Measurements from ENCODE around the gene MLXIP.

The MLXIP gene, protein sequence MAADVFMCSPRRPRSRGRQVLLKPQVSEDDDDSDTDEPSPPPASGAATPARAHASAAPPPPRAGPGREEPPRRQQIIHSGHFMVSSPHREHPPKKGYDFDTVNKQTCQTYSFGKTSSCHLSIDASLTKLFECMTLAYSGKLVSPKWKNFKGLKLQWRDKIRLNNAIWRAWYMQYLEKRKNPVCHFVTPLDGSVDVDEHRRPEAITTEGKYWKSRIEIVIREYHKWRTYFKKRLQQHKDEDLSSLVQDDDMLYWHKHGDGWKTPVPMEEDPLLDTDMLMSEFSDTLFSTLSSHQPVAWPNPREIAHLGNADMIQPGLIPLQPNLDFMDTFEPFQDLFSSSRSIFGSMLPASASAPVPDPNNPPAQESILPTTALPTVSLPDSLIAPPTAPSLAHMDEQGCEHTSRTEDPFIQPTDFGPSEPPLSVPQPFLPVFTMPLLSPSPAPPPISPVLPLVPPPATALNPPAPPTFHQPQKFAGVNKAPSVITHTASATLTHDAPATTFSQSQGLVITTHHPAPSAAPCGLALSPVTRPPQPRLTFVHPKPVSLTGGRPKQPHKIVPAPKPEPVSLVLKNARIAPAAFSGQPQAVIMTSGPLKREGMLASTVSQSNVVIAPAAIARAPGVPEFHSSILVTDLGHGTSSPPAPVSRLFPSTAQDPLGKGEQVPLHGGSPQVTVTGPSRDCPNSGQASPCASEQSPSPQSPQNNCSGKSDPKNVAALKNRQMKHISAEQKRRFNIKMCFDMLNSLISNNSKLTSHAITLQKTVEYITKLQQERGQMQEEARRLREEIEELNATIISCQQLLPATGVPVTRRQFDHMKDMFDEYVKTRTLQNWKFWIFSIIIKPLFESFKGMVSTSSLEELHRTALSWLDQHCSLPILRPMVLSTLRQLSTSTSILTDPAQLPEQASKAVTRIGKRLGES

DNA sequence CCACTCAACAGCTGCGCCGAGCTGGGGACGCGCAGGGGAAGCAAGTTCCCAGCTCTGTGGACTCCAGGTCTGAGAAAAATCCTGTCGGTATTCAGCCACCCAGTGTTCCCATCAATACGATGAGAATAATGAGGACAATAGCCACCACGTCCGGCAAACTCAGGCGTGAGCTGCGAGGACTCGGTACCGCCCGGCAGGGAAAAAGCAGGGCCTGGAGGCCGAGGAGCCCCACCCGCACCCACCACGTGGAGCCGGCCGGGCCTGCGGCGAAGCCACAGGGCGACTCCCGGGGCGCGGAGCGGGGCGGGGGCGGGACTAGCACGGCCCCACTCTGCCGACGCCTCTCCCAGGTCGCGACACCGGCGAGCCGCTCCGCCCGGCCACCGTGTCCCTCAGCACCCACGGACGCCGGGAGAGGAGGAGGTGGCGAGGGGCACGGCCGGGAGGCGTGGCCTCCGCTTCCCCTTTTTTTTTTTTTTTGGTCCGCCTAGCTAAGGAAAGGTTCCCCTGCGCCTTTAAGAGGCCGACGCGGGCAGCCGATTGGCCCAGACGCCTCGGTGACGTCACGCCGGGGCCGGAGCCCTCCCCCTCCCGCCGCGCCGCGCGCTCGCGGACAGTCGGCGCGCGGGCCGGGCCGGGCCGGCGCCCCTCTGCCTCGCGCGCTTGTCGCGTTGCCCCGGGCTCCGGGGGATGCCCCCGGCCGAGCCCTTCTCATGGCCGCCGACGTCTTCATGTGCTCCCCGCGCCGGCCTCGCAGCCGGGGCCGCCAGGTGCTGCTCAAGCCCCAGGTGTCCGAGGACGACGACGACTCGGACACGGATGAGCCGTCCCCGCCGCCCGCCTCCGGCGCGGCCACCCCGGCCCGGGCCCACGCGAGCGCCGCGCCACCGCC is at the start of gene MLXIP:
Gene MLXIP, plus strand, starts transcription at position 616 of the 892 bp plus-strand sequence. Its CDS starts 98 bp downstream, at position 714.
- Histone ChIP-seq H3K9ac (ENCODE audit: low read length) (peak within 1 kb of the TSS; percentile 89), H3K36me3 (ENCODE audit: insufficient read depth, low read length) (no peaks in the 10 kb centered on the region), H3K9me3 (ENCODE audit: low read length) (no peaks in the 10 kb centered on the region), H3K27ac (ENCODE audit: low read depth, low read length) (peak within 1 kb of the TSS; percentile 95), H3K4me3 (ENCODE audit: low read depth in 1 of 2, low read length in 2 of 2) (peak within 1 kb of the TSS; percentile 97 to 98), H3K27me3 (ENCODE audit: control insufficient read depth in 1 of 2, insufficient read depth in 2 of 2, low read length in 2 of 2) (no peaks in the 10 kb centered on the region), H3K4me1 (ENCODE audit: insufficient read depth, low read length) (peaks cover 32% of the 10 kb centered on the region)

DNA sequence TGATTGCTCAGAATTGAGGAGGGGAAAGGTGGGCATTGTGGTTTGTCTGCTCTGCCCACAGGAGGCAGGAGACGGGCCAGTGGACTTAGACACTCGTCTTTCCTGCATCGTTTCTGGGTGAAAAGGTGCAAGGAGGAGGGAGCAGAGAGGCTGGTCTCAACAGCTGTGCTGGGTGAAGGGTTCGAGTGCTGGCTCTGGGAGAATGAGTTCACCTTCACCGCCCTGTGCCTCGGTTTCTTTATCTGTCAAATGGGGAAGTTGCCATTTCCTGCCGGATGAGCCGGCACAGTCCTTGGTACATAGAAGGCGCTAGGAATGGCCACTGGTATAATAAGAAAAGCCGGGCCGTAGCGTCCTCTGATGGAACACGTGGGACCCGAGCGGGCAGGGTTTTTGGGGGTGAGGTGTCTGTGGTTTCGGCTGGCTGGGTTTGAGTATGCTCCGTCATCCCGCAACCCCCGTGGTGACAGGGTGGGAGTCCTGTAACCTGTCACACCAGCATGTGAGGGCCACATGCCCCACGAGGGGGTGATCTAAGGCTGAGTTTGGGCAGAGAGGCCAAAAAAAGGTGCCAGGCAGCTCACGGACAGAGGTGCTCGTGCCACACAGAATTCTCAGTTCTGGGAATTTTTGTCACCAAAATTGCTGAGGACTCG is 49.5 kb upstream of the MLXIP start:
- H3K36me3 ChIP-seq (ENCODE audit: insufficient read depth, low read length): no peaks in the 10 kb centered on the region
- H3K9me3 ChIP-seq (ENCODE audit: low read length): no peaks in the 10 kb centered on the region
- H3K4me1 ChIP-seq (ENCODE audit: insufficient read depth, low read length): peaks cover 5% of the 10 kb centered on the region
- no peak overlapping the region for H3K9ac ChIP-seq (ENCODE audit: low read length)
- H3K27me3 ChIP-seq (ENCODE audit: control insufficient read depth in 1 of 2, insufficient read depth in 2 of 2, low read length in 2 of 2): no peaks in the 10 kb centered on the region
- H3K27ac ChIP-seq (ENCODE audit: low read depth, low read length): no peak overlapping the region
- H3K4me3 ChIP-seq (ENCODE audit: low read depth in 1 of 2, low read length in 2 of 2): no peak overlapping the region

- Histone ChIP-seq H3K27ac (ENCODE audit: low read depth, low read length) (no peak overlapping the region), H3K4me3 (ENCODE audit: low read depth in 1 of 2, low read length in 2 of 2) (no peak overlapping the region), H3K4me1 (ENCODE audit: insufficient read depth, low read length) (no peaks in the 10 kb centered on the region)
Measured at GRCh38 chr12:122029620-122030423, 48.7 kb upstream of the MLXIP start.

GRCh38 chr12:122030424-122031035 is 48.0 kb upstream of the MLXIP start:
- no peak overlapping the region for H3K4me3 ChIP-seq (ENCODE audit: low read depth in 1 of 2, low read length in 2 of 2)
- no peaks in the 10 kb centered on the region for H3K27me3 ChIP-seq (ENCODE audit: control insufficient read depth in 1 of 2, insufficient read depth in 2 of 2, low read length in 2 of 2)
- H3K9me3 ChIP-seq (ENCODE audit: low read length): no peaks in the 10 kb centered on the region
- H3K9ac ChIP-seq (ENCODE audit: low read length): no peak overlapping the region
- no peaks in the 10 kb centered on the region for H3K4me1 ChIP-seq (ENCODE audit: insufficient read depth, low read length)
- no peaks in the 10 kb centered on the region for H3K36me3 ChIP-seq (ENCODE audit: insufficient read depth, low read length)
- H3K27ac ChIP-seq (ENCODE audit: low read depth, low read length): no peak overlapping the region

More at GRCh38 chr12:122029620-122030423, 48.7 kb upstream of the MLXIP start:
- no peak overlapping the region for H3K9ac ChIP-seq (ENCODE audit: low read length)
- H3K36me3 ChIP-seq (ENCODE audit: insufficient read depth, low read length): no peaks in the 10 kb centered on the region
- H3K9me3 ChIP-seq (ENCODE audit: low read length): no peaks in the 10 kb centered on the region
- no peaks in the 10 kb centered on the region for H3K27me3 ChIP-seq (ENCODE audit: control insufficient read depth in 1 of 2, insufficient read depth in 2 of 2, low read length in 2 of 2)

GRCh38 chr12:122031342-122032216 is 47.0 kb upstream of the MLXIP start:
- H3K9ac ChIP-seq (ENCODE audit: low read length): no peak overlapping the region
- no peak overlapping the region for H3K4me3 ChIP-seq (ENCODE audit: low read depth in 1 of 2, low read length in 2 of 2)
- H3K9me3 ChIP-seq (ENCODE audit: low read length): no peaks in the 10 kb centered on the region
- H3K4me1 ChIP-seq (ENCODE audit: insufficient read depth, low read length): no peaks in the 10 kb centered on the region
- H3K27me3 ChIP-seq (ENCODE audit: control insufficient read depth in 1 of 2, insufficient read depth in 2 of 2, low read length in 2 of 2): no peaks in the 10 kb centered on the region
- H3K27ac ChIP-seq (ENCODE audit: low read depth, low read length): no peak overlapping the region
- H3K36me3 ChIP-seq (ENCODE audit: insufficient read depth, low read length): no peaks in the 10 kb centered on the region

DNA sequence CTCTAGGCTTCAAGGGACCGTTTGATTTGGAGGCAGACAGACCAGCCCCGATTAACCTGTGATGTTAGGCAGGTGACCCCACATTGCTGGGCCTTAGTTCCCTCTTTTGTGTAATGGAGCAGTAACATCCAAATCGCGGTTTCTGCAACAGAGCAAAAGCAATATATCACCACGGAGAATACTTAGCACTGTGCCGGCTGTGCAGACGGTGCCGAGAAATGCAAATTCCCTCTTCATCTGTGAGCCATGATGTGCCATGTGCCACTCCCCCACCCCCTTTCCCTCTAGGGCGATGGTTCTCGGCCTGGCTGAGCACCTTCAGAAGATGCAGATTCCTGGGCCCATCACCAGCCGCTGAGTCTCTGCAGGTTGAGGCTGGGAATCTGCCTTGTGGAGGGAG is 46.0 kb upstream of the MLXIP start:
- Histone ChIP-seq H3K36me3 (ENCODE audit: insufficient read depth, low read length) (no peaks in the 10 kb centered on the region), H3K27me3 (ENCODE audit: control insufficient read depth in 1 of 2, insufficient read depth in 2 of 2, low read length in 2 of 2) (no peaks in the 10 kb centered on the region), H3K4me1 (ENCODE audit: insufficient read depth, low read length) (no peaks in the 10 kb centered on the region), H3K9me3 (ENCODE audit: low read length) (no peaks in the 10 kb centered on the region), H3K9ac (ENCODE audit: low read length) (no peak overlapping the region), H3K4me3 (ENCODE audit: low read depth in 1 of 2, low read length in 2 of 2) (no peak overlapping the region), H3K27ac (ENCODE audit: low read depth, low read length) (no peak overlapping the region)

DNA sequence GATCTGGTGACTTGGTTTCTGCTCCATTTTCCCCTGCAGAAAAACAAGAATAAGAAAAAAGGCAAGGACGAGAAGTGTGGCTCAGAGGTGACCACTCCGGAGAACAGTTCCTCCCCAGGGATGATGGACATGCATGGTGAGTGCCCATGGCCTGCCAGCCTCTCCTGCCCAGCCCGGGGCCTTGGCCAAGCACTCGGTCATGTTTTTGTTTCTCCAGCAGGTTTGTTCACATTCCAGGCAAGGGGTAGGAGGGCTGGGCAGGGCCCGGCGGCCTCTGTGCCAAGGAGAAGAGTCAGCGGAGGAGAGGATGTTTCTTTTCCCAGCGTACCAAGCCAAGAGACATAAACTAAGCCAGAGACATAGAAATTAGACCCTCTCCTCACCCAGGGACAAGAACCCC is 43.3 kb upstream of the MLXIP start:
- Histone ChIP-seq H3K27ac (ENCODE audit: low read depth, low read length) (no peak overlapping the region), H3K27me3 (ENCODE audit: control insufficient read depth in 1 of 2, insufficient read depth in 2 of 2, low read length in 2 of 2) (no peaks in the 10 kb centered on the region), H3K4me3 (ENCODE audit: low read depth in 1 of 2, low read length in 2 of 2) (no peak overlapping the region), H3K9ac (ENCODE audit: low read length) (no peak overlapping the region), H3K9me3 (ENCODE audit: low read length) (no peaks in the 10 kb centered on the region), H3K36me3 (ENCODE audit: insufficient read depth, low read length) (no peaks in the 10 kb centered on the region), H3K4me1 (ENCODE audit: insufficient read depth, low read length) (no peaks in the 10 kb centered on the region)

DNA sequence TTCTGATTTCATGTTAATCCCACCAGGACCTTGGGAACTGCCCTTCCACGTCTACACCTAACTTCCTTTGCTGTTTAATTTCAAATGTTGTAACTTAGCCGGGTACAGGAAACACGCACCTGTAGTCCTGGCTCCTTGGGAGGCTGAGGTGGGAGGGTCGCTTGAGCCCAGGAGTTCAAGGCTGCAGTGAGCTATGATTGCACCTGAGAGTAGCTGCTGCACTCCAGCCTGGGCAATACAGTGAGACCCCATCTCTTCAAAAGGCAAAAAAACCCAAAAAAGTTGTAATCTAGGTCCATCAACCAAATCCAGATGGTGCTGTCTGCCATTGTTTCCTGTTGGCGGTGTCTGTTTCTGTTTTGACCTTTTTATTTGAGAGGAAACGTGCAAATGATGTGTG is 42.4 kb upstream of the MLXIP start:
- H3K9me3 ChIP-seq (ENCODE audit: low read length): no peaks in the 10 kb centered on the region
- no peak overlapping the region for H3K4me3 ChIP-seq (ENCODE audit: low read depth in 1 of 2, low read length in 2 of 2)
- no peaks in the 10 kb centered on the region for H3K4me1 ChIP-seq (ENCODE audit: insufficient read depth, low read length)
- H3K27me3 ChIP-seq (ENCODE audit: control insufficient read depth in 1 of 2, insufficient read depth in 2 of 2, low read length in 2 of 2): no peaks in the 10 kb centered on the region
- H3K9ac ChIP-seq (ENCODE audit: low read length): no peak overlapping the region
- H3K36me3 ChIP-seq (ENCODE audit: insufficient read depth, low read length): no peaks in the 10 kb centered on the region
- H3K27ac ChIP-seq (ENCODE audit: low read depth, low read length): no peak overlapping the region

- Histone ChIP-seq H3K9ac (ENCODE audit: low read length) (no peak overlapping the region), H3K4me3 (ENCODE audit: low read depth in 1 of 2, low read length in 2 of 2) (no peak overlapping the region), H3K4me1 (ENCODE audit: insufficient read depth, low read length) (no peaks in the 10 kb centered on the region), H3K36me3 (ENCODE audit: insufficient read depth, low read length) (peaks cover 6% of the 10 kb centered on the region), H3K9me3 (ENCODE audit: low read length) (no peaks in the 10 kb centered on the region), H3K27ac (ENCODE audit: low read depth, low read length) (no peak overlapping the region), H3K27me3 (ENCODE audit: control insufficient read depth in 1 of 2, insufficient read depth in 2 of 2, low read length in 2 of 2) (no peaks in the 10 kb centered on the region)
Measured at GRCh38 chr12:122040579-122041386, 37.8 kb upstream of the MLXIP start.

Measured in muscle layer of colon (tissue), 2 donors.